ENCODE measurements around the gene KBTBD2.

DNA sequence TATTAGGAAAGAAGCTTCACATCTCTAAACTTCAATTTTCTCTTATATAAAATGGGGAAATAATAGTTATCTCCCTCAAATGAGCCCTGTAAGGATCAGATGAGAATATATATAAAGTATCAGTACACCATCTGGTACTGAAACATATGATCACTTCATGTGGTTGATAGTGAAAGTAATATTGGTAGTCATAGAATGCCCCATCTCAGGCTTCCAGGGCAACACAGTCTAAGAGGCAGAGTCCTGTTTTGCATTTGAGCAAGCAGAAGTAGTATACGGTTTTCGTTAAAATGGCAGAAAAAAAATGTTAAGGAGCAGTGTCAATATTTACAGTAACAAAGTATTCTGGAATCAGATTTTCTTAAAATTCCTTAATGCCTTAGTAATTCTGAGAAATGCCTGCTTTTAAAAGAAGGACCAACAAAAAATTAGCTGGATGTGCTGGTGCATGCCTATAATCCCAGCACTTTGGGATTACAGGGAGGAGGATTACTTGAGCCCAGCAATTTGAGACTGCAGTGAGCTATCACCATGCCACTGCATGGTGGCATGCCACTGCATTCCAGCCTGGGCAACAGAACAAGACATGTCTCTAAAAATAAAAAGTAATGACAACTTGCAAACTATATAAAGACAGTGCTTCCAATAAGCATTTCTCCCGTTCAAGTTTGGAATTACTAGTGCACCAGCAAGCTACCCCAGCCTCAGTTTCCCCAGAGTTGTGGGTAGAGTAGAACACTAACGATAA, 19.8 kb downstream of the KBTBD2 start:
- TF ChIP-seq, protein P1, sequence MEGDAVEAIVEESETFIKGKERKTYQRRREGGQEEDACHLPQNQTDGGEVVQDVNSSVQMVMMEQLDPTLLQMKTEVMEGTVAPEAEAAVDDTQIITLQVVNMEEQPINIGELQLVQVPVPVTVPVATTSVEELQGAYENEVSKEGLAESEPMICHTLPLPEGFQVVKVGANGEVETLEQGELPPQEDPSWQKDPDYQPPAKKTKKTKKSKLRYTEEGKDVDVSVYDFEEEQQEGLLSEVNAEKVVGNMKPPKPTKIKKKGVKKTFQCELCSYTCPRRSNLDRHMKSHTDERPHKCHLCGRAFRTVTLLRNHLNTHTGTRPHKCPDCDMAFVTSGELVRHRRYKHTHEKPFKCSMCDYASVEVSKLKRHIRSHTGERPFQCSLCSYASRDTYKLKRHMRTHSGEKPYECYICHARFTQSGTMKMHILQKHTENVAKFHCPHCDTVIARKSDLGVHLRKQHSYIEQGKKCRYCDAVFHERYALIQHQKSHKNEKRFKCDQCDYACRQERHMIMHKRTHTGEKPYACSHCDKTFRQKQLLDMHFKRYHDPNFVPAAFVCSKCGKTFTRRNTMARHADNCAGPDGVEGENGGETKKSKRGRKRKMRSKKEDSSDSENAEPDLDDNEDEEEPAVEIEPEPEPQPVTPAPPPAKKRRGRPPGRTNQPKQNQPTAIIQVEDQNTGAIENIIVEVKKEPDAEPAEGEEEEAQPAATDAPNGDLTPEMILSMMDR (conservative IDR thresholded peaks at IDR 0.05): no peak
- no peak for TF ChIP-seq EZH2 (IDR thresholded peaks at IDR 0.05; ENCODE audit: low read depth)
